GM23338 (cell line): Measurements from ENCODE around the gene TMC1. TPM values are rescaled to one million over a fixed set of nuclear protein-coding genes. Genes with fewer than 3 reads are reported as not detected.

Experiments
- ATAC-seq: fragments of 200-7000 bp; cut with Tn5 transposase; 3 replicates; pipeline ENCODE4 v1.9.1; 2020
- DNase-seq: peaks from one replicate; pipeline ENCODE4 v3.0.0-alpha.2; 2015; ENCODE audit warnings: low spot score
- H2AFZ ChIP-seq: fragments of 200-600 bp; sonication (generic); 2 replicates; pipeline ENCODE4 v1.8.0; 2016; ENCODE audit warnings: antibody characterized with exemption, mild to moderate bottlenecking, moderate library complexity
- H3F3A ChIP-seq: fragments of 200-600 bp; sonication (generic); replicated peaks from 2 replicates; pipeline ENCODE4 v1.8.0; 2017; ENCODE audit warnings: antibody characterized with exemption, mixed run types, low read depth
- H3K27ac ChIP-seq: fragments of 200-600 bp; sonication (generic); 2 replicates; pipeline ENCODE4 v1.6.1; 2016; ENCODE audit warnings: low read depth
- H3K27me3 ChIP-seq: fragments of 200-600 bp; sonication (generic); 2 replicates; pipeline ENCODE4 v1.8.0; 2016; ENCODE audit warnings: mild to moderate bottlenecking, mixed run types, moderate library complexity; ENCODE audit not compliant: insufficient read depth
- H3K36me3 ChIP-seq: fragments of 200-600 bp; sonication (generic); 2 replicates; pipeline ENCODE4 v1.8.0; 2016; ENCODE audit warnings: mild to moderate bottlenecking; ENCODE audit not compliant: insufficient read depth
- H3K4me1 ChIP-seq: fragments of 200-600 bp; sonication (generic); 2 replicates; pipeline ENCODE4 v1.8.0; 2016; ENCODE audit warnings: mild to moderate bottlenecking, moderate library complexity; ENCODE audit not compliant: insufficient read depth
- H3K4me2 ChIP-seq: fragments of 200-600 bp; sonication (generic); 2 replicates; pipeline ENCODE4 v1.7.1; 2017; ENCODE audit warnings: mixed run types
- H3K4me3 ChIP-seq: fragments of 200-600 bp; sonication (generic); 2 replicates; pipeline ENCODE4 v1.6.1; 2016; ENCODE audit warnings: mixed run types
- H3K79me2 ChIP-seq: fragments of 200-600 bp; sonication (generic); replicated peaks from 2 replicates; pipeline ENCODE4 v1.8.0; 2017; ENCODE audit warnings: mild to moderate bottlenecking; ENCODE audit not compliant: insufficient read depth
- H3K9me2 ChIP-seq: fragments of 200-600 bp; sonication (generic); 2 replicates; pipeline ENCODE4 v1.8.0; 2017; ENCODE audit not compliant: insufficient read depth
- H4K20me1 ChIP-seq: fragments of 200-600 bp; sonication (generic); replicated peaks from 2 replicates; pipeline ENCODE4 v1.8.0; 2017; ENCODE audit warnings: mild to moderate bottlenecking; ENCODE audit not compliant: insufficient read depth
- H3K27ac Mint-ChIP-seq: 2 replicates; pipeline ENCODE4 v1.8.0; 2020; ENCODE audit warnings: inconsistent platforms, mild to moderate bottlenecking, moderate library complexity, mixed read lengths
- H3K27me3 Mint-ChIP-seq: 3 replicates; pipeline ENCODE4 v1.8.0; 2022; ENCODE audit warnings: low read depth, mild to moderate bottlenecking, moderate library complexity, mixed read lengths, inconsistent platforms; ENCODE audit not compliant: insufficient read depth, poor library complexity
- H3K36me3 Mint-ChIP-seq: 3 replicates; pipeline ENCODE4 v1.8.0; 2021; ENCODE audit warnings: low read depth, mild to moderate bottlenecking, inconsistent platforms, moderate library complexity, mixed read lengths
- H3K4me1 Mint-ChIP-seq: 3 replicates; pipeline ENCODE4 v1.8.0; 2020; ENCODE audit warnings: mild to moderate bottlenecking, inconsistent platforms, mixed read lengths
- H3K4me3 Mint-ChIP-seq: 3 replicates; pipeline ENCODE4 v1.8.0; 2021; ENCODE audit warnings: moderate library complexity, mild to moderate bottlenecking, inconsistent platforms, mixed read lengths
- H3K9me3 Mint-ChIP-seq: 3 replicates; pipeline ENCODE4 v1.8.0; 2020; ENCODE audit warnings: moderate library complexity, mild to moderate bottlenecking, inconsistent platforms, mixed read lengths
- CREB1 ChIP-seq: fragments of 250-450 bp; sonication (Bioruptor Pico); IDR thresholded peaks from 2 replicates; pipeline ENCODE4 v1.5.0; 2020; ENCODE audit warnings: low read depth, mild to moderate bottlenecking, moderate library complexity
- CTCF ChIP-seq, 2 experiments: fragments of 200-600 bp in 1 of 2; sonication (generic) in 1 of 2; conservative IDR thresholded peaks; 2 replicates each; pipeline versions ENCODE4 v1.5.1 to v1.6.1; 2016 to 2017; ENCODE audit warnings: antibody characterized with exemption in 2 of 2, low read depth in 2 of 2, mild to moderate bottlenecking in 2 of 2, moderate library complexity in 1 of 2
- EZH2 ChIP-seq: fragments of 200-600 bp; sonication (generic); IDR thresholded peaks from one replicate; pipeline ENCODE4 v1.8.0; 2017; ENCODE audit warnings: antibody characterized with exemption, mild to moderate bottlenecking, low read depth; ENCODE audit not compliant: unreplicated experiment
- EZH2phosphoT487 ChIP-seq: fragments of 200-600 bp; sonication (generic); IDR thresholded peaks from one replicate; pipeline ENCODE4 v1.8.1; 2018; ENCODE audit warnings: antibody characterized with exemption; ENCODE audit not compliant: unreplicated experiment
- JUNB ChIP-seq: IDR thresholded peaks from one replicate; pipeline ENCODE4 v1.6.1; 2016; ENCODE audit warnings: antibody characterized with exemption; ENCODE audit not compliant: unreplicated experiment
- NANOG ChIP-seq: IDR thresholded peaks from 2 replicates; pipeline ENCODE4 v1.6.1; 2016; ENCODE audit warnings: antibody characterized with exemption, borderline replicate concordance
- POLR2AphosphoS5 ChIP-seq: IDR thresholded peaks from 2 replicates; pipeline ENCODE4 v1.6.1; 2016; ENCODE audit warnings: antibody characterized with exemption, low read depth
- REST ChIP-seq: IDR thresholded peaks from one replicate; pipeline ENCODE4 v1.6.1; 2018; ENCODE audit warnings: antibody characterized with exemption; ENCODE audit not compliant: unreplicated experiment
- ZNF114 ChIP-seq: fragments of 250-450 bp; sonication (Bioruptor Pico); IDR thresholded peaks from 2 replicates; pipeline ENCODE4 v1.5.0; 2020; ENCODE audit warnings: mild to moderate bottlenecking, moderate library complexity
- polyA plus RNA-seq: library from polyadenylated mRNA; unstranded; fragments of >200 nt; fragmentation: Nextera tagmentation; extraction: Ambion mirVana; gene quantifications from 2 replicates; pipeline ENCODE4 v1.2.1, GENCODE V29; 2016
- total RNA-seq: library from RNA; depleted of rRNA; stranded (reverse); fragments of >200 nt; shearing (Covaris generic); gene quantifications from 2 replicates; pipeline ENCODE4 v1.2.3, GENCODE V29; 2014
- TF ChIP-seq, protein P1 (sequence below): fragments of 250-450 bp; sonication (Bioruptor Pico); IDR thresholded peaks from 2 replicates; pipeline ENCODE4 v1.5.0; 2020; ENCODE audit warnings: mild to moderate bottlenecking, moderate library complexity
- TF ChIP-seq, protein P2 (sequence below): IDR thresholded peaks from 2 replicates; pipeline ENCODE4 v1.6.1; 2016; ENCODE audit warnings: antibody characterized with exemption

The TMC1 gene
- total and polyA plus RNA-seq, 2 experiments from 2014 or later = 0.61 to 1.2 TPM

DNA sequence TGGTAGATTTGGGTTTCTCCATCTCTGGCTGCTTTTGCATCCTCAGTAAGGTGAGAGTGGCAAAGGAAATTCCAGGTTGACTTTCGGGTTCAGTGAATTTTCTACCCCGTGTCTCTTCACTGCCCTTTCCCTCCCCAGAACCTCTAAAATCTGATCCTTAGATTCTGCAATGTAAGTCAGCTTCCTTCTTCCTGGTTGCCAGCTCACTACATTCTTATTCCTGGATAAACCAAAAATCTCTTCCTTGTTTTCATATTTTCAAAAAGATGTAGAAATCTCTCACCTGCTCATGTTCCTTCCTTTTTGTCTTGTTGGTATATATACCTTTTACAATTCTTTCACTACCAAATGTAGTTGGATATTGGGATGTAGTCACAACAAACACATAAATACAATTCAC lies 145.8 kb downstream of the TMC1 start:
- ATAC-seq (no peak), DNase-seq (no peak)
- no peak overlapping the region for H3K4me3 ChIP-seq
- TF ChIP-seq EZH2 (no peak), EZH2phosphoT487 (no peak), POLR2AphosphoS5 (no peak), NANOG (no peak), REST (no peak), CTCF (conservative IDR thresholded peaks at IDR 0.05; ENCODE audit: low read depth in 2 of 2) (no peak), JUNB (no peak), CREB1 (CRISPR knock-in tag) (no peak), ZNF114 (CRISPR knock-in tag) (no peak)
- TF ChIP-seq, protein P1, sequence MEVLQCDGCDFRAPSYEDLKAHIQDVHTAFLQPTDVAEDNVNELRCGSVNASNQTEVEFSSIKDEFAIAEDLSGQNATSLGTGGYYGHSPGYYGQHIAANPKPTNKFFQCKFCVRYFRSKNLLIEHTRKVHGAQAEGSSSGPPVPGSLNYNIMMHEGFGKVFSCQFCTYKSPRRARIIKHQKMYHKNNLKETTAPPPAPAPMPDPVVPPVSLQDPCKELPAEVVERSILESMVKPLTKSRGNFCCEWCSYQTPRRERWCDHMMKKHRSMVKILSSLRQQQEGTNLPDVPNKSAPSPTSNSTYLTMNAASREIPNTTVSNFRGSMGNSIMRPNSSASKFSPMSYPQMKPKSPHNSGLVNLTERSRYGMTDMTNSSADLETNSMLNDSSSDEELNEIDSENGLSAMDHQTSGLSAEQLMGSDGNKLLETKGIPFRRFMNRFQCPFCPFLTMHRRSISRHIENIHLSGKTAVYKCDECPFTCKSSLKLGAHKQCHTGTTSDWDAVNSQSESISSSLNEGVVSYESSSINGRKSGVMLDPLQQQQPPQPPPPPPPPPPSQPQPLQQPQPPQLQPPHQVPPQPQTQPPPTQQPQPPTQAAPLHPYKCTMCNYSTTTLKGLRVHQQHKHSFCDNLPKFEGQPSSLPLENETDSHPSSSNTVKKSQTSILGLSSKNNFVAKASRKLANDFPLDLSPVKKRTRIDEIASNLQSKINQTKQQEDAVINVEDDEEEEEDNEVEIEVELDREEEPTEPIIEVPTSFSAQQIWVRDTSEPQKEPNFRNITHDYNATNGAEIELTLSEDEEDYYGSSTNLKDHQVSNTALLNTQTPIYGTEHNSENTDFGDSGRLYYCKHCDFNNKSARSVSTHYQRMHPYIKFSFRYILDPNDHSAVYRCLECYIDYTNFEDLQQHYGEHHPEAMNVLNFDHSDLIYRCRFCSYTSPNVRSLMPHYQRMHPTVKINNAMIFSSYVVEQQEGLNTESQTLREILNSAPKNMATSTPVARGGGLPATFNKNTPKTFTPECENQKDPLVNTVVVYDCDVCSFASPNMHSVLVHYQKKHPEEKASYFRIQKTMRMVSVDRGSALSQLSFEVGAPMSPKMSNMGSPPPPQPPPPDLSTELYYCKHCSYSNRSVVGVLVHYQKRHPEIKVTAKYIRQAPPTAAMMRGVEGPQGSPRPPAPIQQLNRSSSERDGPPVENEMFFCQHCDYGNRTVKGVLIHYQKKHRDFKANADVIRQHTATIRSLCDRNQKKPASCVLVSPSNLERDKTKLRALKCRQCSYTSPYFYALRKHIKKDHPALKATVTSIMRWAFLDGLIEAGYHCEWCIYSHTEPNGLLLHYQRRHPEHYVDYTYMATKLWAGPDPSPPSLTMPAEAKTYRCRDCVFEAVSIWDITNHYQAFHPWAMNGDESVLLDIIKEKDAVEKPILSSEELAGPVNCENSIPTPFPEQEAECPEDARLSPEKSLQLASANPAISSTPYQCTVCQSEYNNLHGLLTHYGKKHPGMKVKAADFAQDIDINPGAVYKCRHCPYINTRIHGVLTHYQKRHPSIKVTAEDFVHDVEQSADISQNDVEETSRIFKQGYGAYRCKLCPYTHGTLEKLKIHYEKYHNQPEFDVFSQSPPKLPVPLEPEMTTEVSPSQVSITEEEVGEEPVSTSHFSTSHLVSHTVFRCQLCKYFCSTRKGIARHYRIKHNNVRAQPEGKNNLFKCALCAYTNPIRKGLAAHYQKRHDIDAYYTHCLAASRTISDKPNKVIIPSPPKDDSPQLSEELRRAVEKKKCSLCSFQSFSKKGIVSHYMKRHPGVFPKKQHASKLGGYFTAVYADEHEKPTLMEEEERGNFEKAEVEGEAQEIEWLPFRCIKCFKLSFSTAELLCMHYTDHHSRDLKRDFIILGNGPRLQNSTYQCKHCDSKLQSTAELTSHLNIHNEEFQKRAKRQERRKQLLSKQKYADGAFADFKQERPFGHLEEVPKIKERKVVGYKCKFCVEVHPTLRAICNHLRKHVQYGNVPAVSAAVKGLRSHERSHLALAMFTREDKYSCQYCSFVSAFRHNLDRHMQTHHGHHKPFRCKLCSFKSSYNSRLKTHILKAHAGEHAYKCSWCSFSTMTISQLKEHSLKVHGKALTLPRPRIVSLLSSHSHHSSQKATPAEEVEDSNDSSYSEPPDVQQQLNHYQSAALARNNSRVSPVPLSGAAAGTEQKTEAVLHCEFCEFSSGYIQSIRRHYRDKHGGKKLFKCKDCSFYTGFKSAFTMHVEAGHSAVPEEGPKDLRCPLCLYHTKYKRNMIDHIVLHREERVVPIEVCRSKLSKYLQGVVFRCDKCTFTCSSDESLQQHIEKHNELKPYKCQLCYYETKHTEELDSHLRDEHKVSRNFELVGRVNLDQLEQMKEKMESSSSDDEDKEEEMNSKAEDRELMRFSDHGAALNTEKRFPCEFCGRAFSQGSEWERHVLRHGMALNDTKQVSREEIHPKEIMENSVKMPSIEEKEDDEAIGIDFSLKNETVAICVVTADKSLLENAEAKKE = no peak
- TF ChIP-seq, protein P2, sequence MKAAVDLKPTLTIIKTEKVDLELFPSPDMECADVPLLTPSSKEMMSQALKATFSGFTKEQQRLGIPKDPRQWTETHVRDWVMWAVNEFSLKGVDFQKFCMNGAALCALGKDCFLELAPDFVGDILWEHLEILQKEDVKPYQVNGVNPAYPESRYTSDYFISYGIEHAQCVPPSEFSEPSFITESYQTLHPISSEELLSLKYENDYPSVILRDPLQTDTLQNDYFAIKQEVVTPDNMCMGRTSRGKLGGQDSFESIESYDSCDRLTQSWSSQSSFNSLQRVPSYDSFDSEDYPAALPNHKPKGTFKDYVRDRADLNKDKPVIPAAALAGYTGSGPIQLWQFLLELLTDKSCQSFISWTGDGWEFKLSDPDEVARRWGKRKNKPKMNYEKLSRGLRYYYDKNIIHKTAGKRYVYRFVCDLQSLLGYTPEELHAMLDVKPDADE = no peak
- H3F3A ChIP-seq = no peaks in the 10 kb centered on the region
- 0 out of 2 replicates have a peak, but pooled peaks cover 6% of the 10 kb centered on the region for H3K4me1 ChIP-seq
- H3K9me3 Mint-ChIP-seq = peaks cover 6% of the 10 kb centered on the region; the same call in 2 of the 3 replicates
- peak overlapping the region; percentile 63; the same call in 1 of the 2 replicates for H2AFZ ChIP-seq
- H3K36me3 Mint-ChIP-seq = peaks cover 3% of the 10 kb centered on the region; the same call in 2 of the 3 replicates
- H3K79me2 ChIP-seq = no peaks in the 10 kb centered on the region
- no peaks in the 10 kb centered on the region for H4K20me1 ChIP-seq
- H3K27ac Mint-ChIP-seq = no peak overlapping the region
- H3K36me3 ChIP-seq = no peaks in the 10 kb centered on the region
- peaks cover 7% of the 10 kb centered on the region; the same call in 1 of the 3 replicates for H3K4me1 Mint-ChIP-seq
- no peaks in the 10 kb centered on the region for H3K27me3 Mint-ChIP-seq
- H3K4me3 Mint-ChIP-seq = no peak overlapping the region
- H3K9me2 ChIP-seq = 0 out of 2 replicates have a peak, but pooled peaks cover 4% of the 10 kb centered on the region
- no peak overlapping the region for H3K27ac ChIP-seq
- H3K27me3 ChIP-seq = no peaks in the 10 kb centered on the region
- no peak overlapping the region for H3K4me2 ChIP-seq
